GM21447 (cell line): ENCODE results near the gene ACAD11.

ENCODE experiments used
- ATAC-seq: cut with Tn5 transposase; IDR thresholded peaks from one replicate; pipeline ENCODE4 v1.9.1; 2021; ENCODE audit not compliant: unreplicated experiment

Gene ACAD11

DNA sequence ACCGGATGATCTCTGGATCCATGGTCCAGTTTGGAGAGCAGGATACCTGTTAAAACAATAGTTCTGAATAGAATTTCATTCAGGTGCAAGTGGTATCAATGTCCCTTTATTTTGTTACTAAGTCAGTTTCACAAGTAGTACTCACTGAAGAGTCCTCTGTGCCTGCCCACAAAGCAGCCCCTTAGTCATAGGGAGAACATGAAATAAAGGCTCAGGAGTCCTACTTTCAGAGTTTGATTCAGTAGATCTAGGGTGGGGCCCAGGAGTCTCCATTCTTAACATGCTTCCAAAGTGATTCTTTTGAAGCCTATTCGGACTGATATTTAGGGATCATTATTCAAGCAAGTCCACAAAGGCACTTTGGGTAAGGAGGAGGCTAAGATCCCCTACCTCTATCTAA lies 142.3 kb downstream of the ACAD11 start:
- no peak for ATAC-seq

DNA sequence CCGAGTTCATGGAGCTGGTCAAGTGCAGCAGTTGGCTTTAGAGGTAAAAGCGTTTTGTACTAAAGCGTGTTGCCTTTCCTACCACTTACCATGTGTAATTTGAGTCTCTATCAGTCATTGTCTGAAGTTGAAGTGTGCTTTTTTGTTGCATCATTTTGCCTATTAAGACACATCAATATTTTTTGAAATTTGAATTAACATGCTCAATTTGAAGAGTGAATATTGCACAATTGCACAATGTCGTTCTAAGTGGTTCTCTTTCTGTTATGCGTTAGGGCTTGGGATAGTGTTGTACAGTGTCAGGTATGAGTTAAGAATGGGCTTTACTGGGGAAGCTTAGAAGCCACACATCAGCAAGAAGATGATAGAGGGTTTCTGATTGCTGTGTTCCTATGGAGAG lies 146.6 kb downstream of the ACAD11 start:
- no peak for ATAC-seq

DNA sequence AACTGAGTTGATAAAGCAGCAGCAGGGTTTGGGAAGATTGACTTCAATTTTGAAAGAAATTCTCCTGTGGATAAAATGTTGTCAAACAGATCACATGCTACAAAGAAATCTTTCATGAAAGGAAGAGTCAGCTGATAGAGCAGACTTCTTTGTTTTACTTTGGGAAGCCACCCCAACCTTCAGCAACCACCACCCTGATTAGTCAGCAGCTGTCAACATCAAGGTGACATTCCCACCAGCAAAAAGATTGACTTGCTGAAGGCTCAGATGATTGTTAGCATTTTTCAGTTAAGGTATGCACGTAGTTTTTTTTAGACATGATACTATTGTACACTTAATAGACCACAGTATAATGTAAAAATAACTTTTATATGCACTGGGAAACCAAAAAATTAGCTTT lies 150.1 kb downstream of the ACAD11 start:
- no peak for ATAC-seq

DNA sequence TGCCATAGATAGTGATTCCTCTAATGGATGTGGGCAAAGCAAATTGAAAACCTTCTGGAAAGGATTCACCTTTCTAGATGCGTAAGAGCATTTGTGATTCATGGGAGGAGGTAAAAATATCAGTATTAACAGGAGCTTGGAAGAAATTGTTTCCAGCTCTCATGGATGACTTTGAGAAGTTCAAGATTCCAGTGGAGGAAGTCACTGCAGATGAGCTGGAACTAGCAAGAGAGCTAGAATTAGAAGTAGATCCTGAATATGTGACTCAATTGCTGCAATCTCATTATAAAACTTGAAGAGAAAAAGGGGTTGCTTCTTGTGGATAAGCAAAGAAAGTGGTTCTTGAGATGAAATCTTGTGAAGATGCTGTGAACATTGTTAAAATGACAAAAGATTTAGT lies 150.5 kb downstream of the ACAD11 start:
- no peak for ATAC-seq
